H1 (cell line): ENCODE measurements around the gene CACNA1D. TPM values are rescaled to one million over a fixed set of nuclear protein-coding genes. Genes with fewer than 3 reads are reported as not detected.

Experiments used
- BACH1 ChIP-seq: IDR thresholded peaks from 2 replicates; pipeline ENCODE4 v1.6.1; 2012; ENCODE audit warnings: low read length, improper control_type of control experiment
- JUN ChIP-seq: IDR thresholded peaks from 2 replicates; pipeline ENCODE4 v1.6.1; 2011; ENCODE audit warnings: low read depth, mild to moderate bottlenecking, improper control_type of control experiment, low read length
- MAFK ChIP-seq: IDR thresholded peaks from 2 replicates; pipeline ENCODE4 v1.6.1; 2012; ENCODE audit warnings: low read depth, mild to moderate bottlenecking, improper control_type of control experiment, low read length
- SP2 ChIP-seq: IDR thresholded peaks from 2 replicates; pipeline ENCODE4 v1.6.1; 2012; ENCODE audit warnings: mild to moderate bottlenecking, low read length, inconsistent platforms
- SRF ChIP-seq: IDR thresholded peaks from 2 replicates; pipeline ENCODE4 v1.6.1; 2011; ENCODE audit warnings: mild to moderate bottlenecking, low read depth, low read length, moderate library complexity
- polyA plus RNA-seq, 7 experiments: library from polyadenylated mRNA; depleted of rRNA in 3 of 7; stranded (reverse) in 5 of 7; unstranded in 2 of 7; fragments of >200 nt in 5 of 7; fragments of 200-250 nt in 2 of 7; gene quantifications; 1 replicate in 5 of 7; 2 replicates in 1 of 7; 4 replicates in 1 of 7; pipeline versions ENCODE4 v1.2.1 to v1.2.3, GENCODE V29; 2011 to 2013; ENCODE audit warnings: missing spikeins in 2 of 7, mixed read lengths in 2 of 7
- total RNA-seq: library from RNA; stranded (reverse); fragmentation: NEBNext Ultra II Directional; extraction: Animal tissue kit (Norgen Biotek cat#: 25700); gene quantifications from 2 replicates; pipeline ENCODE4 v1.2.1, GENCODE V29; 2021
- TF ChIP-seq, protein P1 (sequence below): IDR thresholded peaks from 2 replicates; pipeline ENCODE4 v1.6.1; 2011; ENCODE audit warnings: low read depth, mild to moderate bottlenecking, low read length; ENCODE audit not compliant: insufficient read depth

CACNA1D gene
- total and polyA plus RNA-seq, 2 of the 8 experiments (the other 6 are each of a cell fraction or from before 2014, with no cell fraction given) = 2.0 to 2.9 TPM

DNA sequence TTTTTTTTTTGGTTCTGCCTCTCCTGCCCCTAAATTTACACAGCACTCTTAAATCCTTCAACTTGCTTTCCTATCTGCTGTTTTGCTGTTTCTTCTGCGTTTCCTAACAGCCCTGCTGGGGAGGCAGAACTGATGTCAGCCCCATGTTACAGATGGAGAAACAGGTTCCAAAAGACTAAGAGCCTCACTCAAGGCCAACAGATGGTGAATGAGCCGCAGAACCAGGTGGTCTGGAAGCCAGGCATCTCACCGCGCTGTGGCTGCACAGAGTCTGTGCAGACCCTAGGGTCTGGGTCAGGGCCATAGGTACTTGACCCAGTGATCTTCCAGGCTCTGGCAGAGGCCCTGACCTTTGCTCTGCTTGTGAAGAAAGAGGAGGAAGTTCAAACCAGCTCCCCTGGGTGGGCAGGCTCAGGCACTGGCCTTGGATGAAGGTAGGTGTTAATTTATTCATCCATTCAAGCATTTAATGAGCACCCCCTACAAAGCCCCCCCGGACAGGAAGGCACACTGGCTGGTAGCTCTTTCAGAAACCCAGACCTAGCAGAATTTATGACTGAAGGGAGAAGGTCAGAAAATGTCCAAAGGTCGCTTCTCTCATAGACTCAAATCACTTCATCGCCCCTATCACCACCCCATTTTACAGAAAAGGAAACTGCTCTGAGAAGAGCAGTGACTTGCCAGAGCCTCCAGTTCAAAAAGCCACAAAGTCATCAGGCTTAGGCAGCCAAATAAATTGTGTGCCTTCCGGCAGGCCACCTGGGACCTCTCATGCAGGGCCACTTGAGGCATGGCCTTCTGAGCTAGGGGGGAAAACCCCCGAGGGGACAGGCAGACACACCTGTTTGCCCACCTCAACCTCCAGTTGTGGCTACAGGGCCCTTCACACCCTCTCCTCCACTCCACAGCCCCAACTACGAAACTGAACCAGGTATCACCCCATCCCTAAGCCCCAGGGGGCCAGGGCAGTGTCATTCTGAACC, 349.1 kb downstream of the CACNA1D start (continued):
- TF ChIP-seq BACH1 (no peak), MAFK (no peak), JUN (no peak), SRF (no peak), SP2 (no peak)
- TF ChIP-seq, protein P1, sequence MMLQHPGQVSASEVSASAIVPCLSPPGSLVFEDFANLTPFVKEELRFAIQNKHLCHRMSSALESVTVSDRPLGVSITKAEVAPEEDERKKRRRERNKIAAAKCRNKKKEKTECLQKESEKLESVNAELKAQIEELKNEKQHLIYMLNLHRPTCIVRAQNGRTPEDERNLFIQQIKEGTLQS = no peak
